ENCODE data around the gene MIOS.

DNA sequence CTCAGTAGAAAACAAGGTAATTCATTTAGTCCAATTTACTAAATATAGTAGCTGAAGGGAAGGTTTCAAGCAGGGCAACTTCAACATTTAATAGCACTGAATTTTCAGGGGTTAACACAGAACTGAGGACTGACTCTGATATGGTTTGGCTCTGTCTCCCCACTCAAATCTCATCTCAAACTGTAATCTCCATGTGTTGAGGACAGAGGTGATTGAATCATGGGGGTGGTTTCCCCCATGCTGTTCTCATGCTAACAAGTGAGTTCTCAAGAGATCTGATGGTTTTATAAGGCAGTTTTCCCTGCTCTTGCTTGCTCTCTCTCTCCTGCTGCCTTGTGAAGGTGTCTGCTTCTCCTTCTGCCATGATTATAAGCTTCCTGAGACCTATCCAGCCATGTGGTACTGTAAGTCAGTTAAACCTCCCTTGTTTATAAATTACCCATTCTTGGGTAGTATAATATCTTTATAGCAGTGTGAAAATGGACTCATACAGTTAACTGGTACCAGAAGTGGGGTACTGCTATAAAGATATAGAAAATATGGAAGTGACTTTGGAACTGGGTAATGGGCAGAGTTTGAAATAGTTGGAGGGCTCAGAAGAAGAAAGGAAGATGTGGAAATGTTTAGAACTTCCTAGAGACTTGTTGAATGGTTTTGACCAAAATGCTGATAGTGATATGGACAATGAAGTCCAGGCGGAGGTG lies 64.1 kb downstream of the MIOS start:
- TF ChIP-seq, protein P1, sequence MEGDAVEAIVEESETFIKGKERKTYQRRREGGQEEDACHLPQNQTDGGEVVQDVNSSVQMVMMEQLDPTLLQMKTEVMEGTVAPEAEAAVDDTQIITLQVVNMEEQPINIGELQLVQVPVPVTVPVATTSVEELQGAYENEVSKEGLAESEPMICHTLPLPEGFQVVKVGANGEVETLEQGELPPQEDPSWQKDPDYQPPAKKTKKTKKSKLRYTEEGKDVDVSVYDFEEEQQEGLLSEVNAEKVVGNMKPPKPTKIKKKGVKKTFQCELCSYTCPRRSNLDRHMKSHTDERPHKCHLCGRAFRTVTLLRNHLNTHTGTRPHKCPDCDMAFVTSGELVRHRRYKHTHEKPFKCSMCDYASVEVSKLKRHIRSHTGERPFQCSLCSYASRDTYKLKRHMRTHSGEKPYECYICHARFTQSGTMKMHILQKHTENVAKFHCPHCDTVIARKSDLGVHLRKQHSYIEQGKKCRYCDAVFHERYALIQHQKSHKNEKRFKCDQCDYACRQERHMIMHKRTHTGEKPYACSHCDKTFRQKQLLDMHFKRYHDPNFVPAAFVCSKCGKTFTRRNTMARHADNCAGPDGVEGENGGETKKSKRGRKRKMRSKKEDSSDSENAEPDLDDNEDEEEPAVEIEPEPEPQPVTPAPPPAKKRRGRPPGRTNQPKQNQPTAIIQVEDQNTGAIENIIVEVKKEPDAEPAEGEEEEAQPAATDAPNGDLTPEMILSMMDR (IDR thresholded peaks at IDR 0.05): no peak
- no peak for TF ChIP-seq SMAD3 (CRISPR knock-in tag; IDR thresholded peaks at IDR 0.05; ENCODE audit: borderline replicate concordance)
- TF ChIP-seq ESRRA (CRISPR knock-in tag; IDR thresholded peaks at IDR 0.05; ENCODE audit: borderline replicate concordance): no peak
- TF ChIP-seq, protein P2, sequence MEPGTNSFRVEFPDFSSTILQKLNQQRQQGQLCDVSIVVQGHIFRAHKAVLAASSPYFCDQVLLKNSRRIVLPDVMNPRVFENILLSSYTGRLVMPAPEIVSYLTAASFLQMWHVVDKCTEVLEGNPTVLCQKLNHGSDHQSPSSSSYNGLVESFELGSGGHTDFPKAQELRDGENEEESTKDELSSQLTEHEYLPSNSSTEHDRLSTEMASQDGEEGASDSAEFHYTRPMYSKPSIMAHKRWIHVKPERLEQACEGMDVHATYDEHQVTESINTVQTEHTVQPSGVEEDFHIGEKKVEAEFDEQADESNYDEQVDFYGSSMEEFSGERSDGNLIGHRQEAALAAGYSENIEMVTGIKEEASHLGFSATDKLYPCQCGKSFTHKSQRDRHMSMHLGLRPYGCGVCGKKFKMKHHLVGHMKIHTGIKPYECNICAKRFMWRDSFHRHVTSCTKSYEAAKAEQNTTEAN (CRISPR knock-in tag; IDR thresholded peaks at IDR 0.05): no peak
- TF ChIP-seq FOXP1 (CRISPR knock-in tag; IDR thresholded peaks at IDR 0.05; ENCODE audit: borderline replicate concordance): no peak
- no peak for TF ChIP-seq MXD4 (CRISPR knock-in tag; IDR thresholded peaks at IDR 0.05; ENCODE audit: borderline replicate concordance)
- TF ChIP-seq, protein P3, sequence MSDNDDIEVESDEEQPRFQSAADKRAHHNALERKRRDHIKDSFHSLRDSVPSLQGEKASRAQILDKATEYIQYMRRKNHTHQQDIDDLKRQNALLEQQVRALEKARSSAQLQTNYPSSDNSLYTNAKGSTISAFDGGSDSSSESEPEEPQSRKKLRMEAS (CRISPR knock-in tag; IDR thresholded peaks at IDR 0.05): no peak
- no peak for TF ChIP-seq MYBL2 (CRISPR knock-in tag; IDR thresholded peaks at IDR 0.05)

All from WTC11 (cell line).